HG03280 (cell line): Measurements from ENCODE around the gene SLC7A8.
"Not testable (repeated sequence)": the region's sequence is repeated elsewhere in the genome, so short reads cannot be mapped to it uniquely, and the experiment has no call there.

ENCODE experiments used
- ATAC-seq: cut with Tn5 transposase; IDR thresholded peaks from one replicate; pipeline ENCODE4 v1.9.1; 2021; ENCODE audit warnings: mild to moderate bottlenecking, moderate library complexity; ENCODE audit not compliant: unreplicated experiment

The SLC7A8 gene

DNA sequence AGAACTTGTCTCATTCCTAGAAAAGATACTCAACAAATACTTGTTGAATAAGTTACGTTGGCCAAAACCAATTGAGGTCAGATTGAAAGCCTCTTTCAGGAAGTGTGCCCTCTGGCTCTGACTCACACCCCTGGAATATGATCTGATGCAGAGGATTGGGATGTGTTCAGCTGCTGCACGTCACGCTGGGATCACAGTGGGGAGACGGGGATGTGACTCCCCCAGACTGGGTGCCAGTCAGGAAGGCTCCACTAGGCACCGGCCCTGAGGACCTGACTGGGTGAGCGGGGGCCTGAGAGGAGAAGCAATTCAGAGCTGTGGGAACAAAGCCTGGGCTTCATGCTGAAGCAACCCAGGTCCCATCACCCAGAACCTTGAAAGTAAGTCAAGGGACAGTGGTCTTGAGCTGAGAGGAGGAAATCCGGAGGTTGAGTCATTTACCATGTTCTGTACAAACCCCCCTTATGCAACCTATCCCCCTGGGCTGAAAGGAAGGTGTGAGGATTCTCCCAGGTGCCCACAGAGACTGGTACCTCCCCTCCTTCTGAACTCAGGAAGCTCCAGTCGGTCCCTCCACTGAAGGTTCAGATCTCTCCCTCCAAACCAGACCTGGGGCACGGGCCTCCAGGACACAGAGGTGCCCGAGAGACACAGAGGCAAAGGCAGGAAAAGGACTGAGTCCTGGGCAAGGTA is 68.3 kb downstream of the SLC7A8 start:
- no peak for ATAC-seq

- no peak for ATAC-seq
Observed at GRCh38 chr14:23114669-23115038, 68.8 kb downstream of the SLC7A8 start.

GRCh38 chr14:23114120-23114458 is 69.4 kb downstream of the SLC7A8 start:
- no peak for ATAC-seq

DNA sequence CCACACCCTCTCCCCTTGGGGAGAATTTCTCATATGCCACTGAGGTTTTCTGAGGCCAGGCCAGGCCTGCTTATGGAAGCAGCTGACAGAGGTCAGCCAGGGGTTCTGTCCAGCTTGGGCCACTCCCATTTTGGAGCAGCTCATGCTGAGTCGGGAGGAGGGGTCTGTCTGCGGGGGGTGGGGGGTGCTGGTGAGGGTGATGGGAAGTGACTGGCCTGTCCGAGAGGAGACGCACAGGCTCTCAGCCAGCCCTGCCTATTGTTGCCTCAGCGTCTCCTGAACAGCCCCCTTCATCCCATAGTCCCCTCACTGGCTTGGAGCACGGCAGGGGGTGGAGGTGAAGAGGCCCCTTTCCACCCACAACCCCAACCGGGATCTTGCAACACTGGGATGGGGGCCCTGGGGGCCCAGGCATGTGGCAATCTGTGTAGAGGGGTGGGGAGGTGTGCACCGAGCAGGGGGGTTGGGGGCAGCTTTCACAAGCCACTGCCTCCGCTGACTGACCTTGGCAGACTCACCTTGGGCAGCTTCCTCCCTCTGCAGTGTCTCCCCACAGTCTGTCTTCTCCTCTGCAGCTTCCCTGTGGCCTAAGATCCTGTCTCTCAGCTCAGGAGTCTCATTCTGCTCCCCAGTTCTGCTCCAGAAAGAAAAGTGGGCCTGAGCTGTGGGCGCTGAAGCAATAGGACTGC is 69.9 kb downstream of the SLC7A8 start:
- ATAC-seq: no peak

GRCh38 chr14:23112359-23113178 is 70.9 kb downstream of the SLC7A8 start:
- ATAC-seq: no peak

GRCh38 chr14:23110579-23111365 is 72.7 kb downstream of the SLC7A8 start:
- no peak for ATAC-seq

GRCh38 chr14:23109769-23110168 is 73.7 kb downstream of the SLC7A8 start:
- ATAC-seq: no peak

- ATAC-seq: not testable (repeated sequence)
Observed at GRCh38 chr14:23108169-23108568, 75.3 kb downstream of the SLC7A8 start.

- not testable (repeated sequence) for ATAC-seq
Observed at GRCh38 chr14:23107620-23108019, 75.8 kb downstream of the SLC7A8 start.

GRCh38 chr14:23106747-23107045 is 76.8 kb downstream of the SLC7A8 start:
- ATAC-seq: no peak

GRCh38 chr14:23105348-23105824 is 78.1 kb downstream of the SLC7A8 start:
- no peak for ATAC-seq

- ATAC-seq: no peak
Observed at GRCh38 chr14:23104591-23105347, 78.7 kb downstream of the SLC7A8 start, which contains the start of gene CIROP. TSS of gene CIROP (minus strand) at chr14:23104989. CDS start at chr14:23104920, 69 bp downstream.

GRCh38 chr14:23104070-23104590 is 79.3 kb downstream of the SLC7A8 start:
- ATAC-seq: no peak

DNA sequence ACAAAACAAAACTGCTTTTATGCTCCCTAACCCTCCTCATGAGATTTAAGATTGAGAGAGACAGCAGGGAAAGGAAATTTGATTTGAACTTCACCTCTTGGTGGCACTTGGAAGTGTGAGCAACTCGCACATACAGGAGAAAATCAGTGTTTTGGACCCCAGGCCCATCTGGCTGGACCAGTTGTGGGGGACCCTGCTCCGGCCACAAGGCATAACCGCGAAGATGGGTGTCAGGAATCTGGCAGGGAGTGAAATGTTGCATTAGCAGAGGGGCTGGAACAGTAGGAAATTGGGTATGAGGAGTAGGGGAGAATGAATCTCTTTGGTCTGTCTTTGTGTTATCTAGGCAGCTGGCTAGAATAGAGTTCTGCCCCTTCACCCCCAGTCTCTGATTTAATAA is 79.9 kb downstream of the SLC7A8 start:
- no peak for ATAC-seq

DNA sequence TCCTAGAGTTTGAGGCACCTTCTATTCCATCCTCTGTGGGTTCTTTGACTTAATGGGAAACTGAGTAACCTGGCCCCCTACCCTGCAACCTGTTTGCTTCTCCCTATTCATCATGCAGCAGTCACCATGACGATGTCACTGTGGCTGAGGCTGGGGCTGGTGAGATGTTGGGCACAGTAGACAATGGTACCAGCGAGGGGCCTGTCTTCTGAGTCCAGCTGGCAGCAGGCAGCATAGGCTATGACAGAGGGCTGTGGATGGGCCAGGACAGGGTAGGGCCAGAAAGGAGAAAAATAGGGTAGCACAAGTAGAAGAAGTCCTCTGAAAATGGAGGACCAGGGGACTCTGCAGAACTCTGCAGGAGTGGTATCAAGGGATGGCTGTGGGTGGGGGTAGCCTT is 80.7 kb downstream of the SLC7A8 start:
- ATAC-seq: no peak

- ATAC-seq: no peak
Observed at GRCh38 chr14:23101986-23102625, 81.4 kb downstream of the SLC7A8 start.

GRCh38 chr14:23101213-23101970 is 82.1 kb downstream of the SLC7A8 start:
- ATAC-seq: no peak

- no peak for ATAC-seq
Observed at GRCh38 chr14:23099212-23099861, 84.1 kb downstream of the SLC7A8 start.
